ENCODE data around the gene SNED1.

Gene SNED1

GRCh38 chr2:241014764-241015163, 16.3 kb downstream of the SNED1 start:
- TF ChIP-seq SIN3A (IDR thresholded peaks at IDR 0.05; ENCODE audit: borderline replicate concordance, insufficient read depth, low read length) (no peak), REST (IDR thresholded peaks at IDR 0.05; ENCODE audit: insufficient read depth in 1 of 2, low read depth in 2 of 2, low read length in 2 of 2) (no peak), TAF1 (IDR thresholded peaks at IDR 0.05; ENCODE audit: borderline replicate concordance, insufficient read depth, low read length) (no peak), POLR2AphosphoS5 (IDR thresholded peaks at IDR 0.05; ENCODE audit: low read depth, low read length) (no peak), FOXP2 (optimal IDR thresholded peaks at IDR 0.05; ENCODE audit: borderline replicate concordance, extremely low read depth, extremely low read length, insufficient read depth) (no peak)

GRCh38 chr2:241015439-241015838, 17.0 kb downstream of the SNED1 start:
- no peak for TF ChIP-seq TAF1 (IDR thresholded peaks at IDR 0.05; ENCODE audit: borderline replicate concordance, insufficient read depth, low read length)
- TF ChIP-seq SIN3A (IDR thresholded peaks at IDR 0.05; ENCODE audit: borderline replicate concordance, insufficient read depth, low read length): no peak
- TF ChIP-seq FOXP2 (optimal IDR thresholded peaks at IDR 0.05; ENCODE audit: borderline replicate concordance, extremely low read depth, extremely low read length, insufficient read depth): no peak
- TF ChIP-seq REST (IDR thresholded peaks at IDR 0.05; ENCODE audit: insufficient read depth in 1 of 2, low read depth in 2 of 2, low read length in 2 of 2): no peak

GRCh38 chr2:241017228-241017940, 19.0 kb downstream of the SNED1 start:
- TF ChIP-seq POLR2AphosphoS5 (IDR thresholded peaks at IDR 0.05; ENCODE audit: low read depth, low read length) (no peak), REST (IDR thresholded peaks at IDR 0.05; ENCODE audit: insufficient read depth in 1 of 2, low read depth in 2 of 2, low read length in 2 of 2) (no peak), SIN3A (IDR thresholded peaks at IDR 0.05; ENCODE audit: borderline replicate concordance, insufficient read depth, low read length) (no peak), FOXP2 (optimal IDR thresholded peaks at IDR 0.05; ENCODE audit: borderline replicate concordance, extremely low read depth, extremely low read length, insufficient read depth) (no peak), TAF1 (IDR thresholded peaks at IDR 0.05; ENCODE audit: borderline replicate concordance, insufficient read depth, low read length) (no peak)

- TF ChIP-seq REST (IDR thresholded peaks at IDR 0.05; ENCODE audit: insufficient read depth in 1 of 2, low read depth in 2 of 2, low read length in 2 of 2) (no peak), SIN3A (IDR thresholded peaks at IDR 0.05; ENCODE audit: borderline replicate concordance, insufficient read depth, low read length) (no peak), TAF1 (IDR thresholded peaks at IDR 0.05; ENCODE audit: borderline replicate concordance, insufficient read depth, low read length) (no peak), POLR2AphosphoS5 (IDR thresholded peaks at IDR 0.05; ENCODE audit: low read depth, low read length) (no peak), FOXP2 (optimal IDR thresholded peaks at IDR 0.05; ENCODE audit: borderline replicate concordance, extremely low read depth, extremely low read length, insufficient read depth) (no peak)
These were observed 19.9 kb downstream of the SNED1 start for GRCh38 chr2:241018051-241018891.
